Mesenchymal stem cell (in vitro differentiated cells and primary cell): ENCODE measurements around the gene CPLX1.

Experiments used
- DNase-seq: peaks from one replicate; pipeline ENCODE4 v3.0.0-alpha.2; 2013
- H2AFZ ChIP-seq: one replicate; pipeline ENCODE4 v1.6.1; 2013; ENCODE audit warnings: low read depth, mild to moderate bottlenecking, control low read depth, inconsistent platforms, low read length, moderate library complexity
- H2AK5ac ChIP-seq: 2 replicates; pipeline ENCODE4 v1.6.1; 2013; ENCODE audit warnings: low read length, moderate library complexity, mild to moderate bottlenecking, inconsistent platforms; ENCODE audit not compliant: severe bottlenecking
- H2BK120ac ChIP-seq: one replicate; pipeline ENCODE4 v1.6.1; 2013; ENCODE audit warnings: low read depth, mild to moderate bottlenecking, inconsistent platforms, low read length, moderate library complexity
- H2BK12ac ChIP-seq, 2 experiments: one replicate each; pipeline ENCODE4 v1.6.1; 2013; ENCODE audit warnings: inconsistent platforms in 2 of 2, low read length in 2 of 2, mild to moderate bottlenecking in 2 of 2, moderate library complexity in 2 of 2, control low read depth in 1 of 2
- H2BK15ac ChIP-seq: one replicate; pipeline ENCODE4 v1.6.1; 2013; ENCODE audit warnings: mild to moderate bottlenecking, low read depth, inconsistent platforms; ENCODE audit not compliant: poor library complexity, severe bottlenecking
- H2BK5ac ChIP-seq: 2 replicates; pipeline ENCODE4 v1.6.1; 2013; ENCODE audit warnings: low read depth, mild to moderate bottlenecking, low read length, control low read depth, inconsistent platforms; ENCODE audit not compliant: poor library complexity, severe bottlenecking
- H3K14ac ChIP-seq, 2 experiments: one replicate each; pipeline ENCODE4 v1.6.1; 2013; ENCODE audit warnings: inconsistent platforms in 2 of 2, low read length in 2 of 2, control low read depth in 1 of 2, mild to moderate bottlenecking in 1 of 2, moderate library complexity in 1 of 2
- H3K18ac ChIP-seq, 2 experiments: one replicate each; pipeline ENCODE4 v1.6.1; 2013; ENCODE audit warnings: inconsistent platforms in 2 of 2, low read length in 2 of 2, control low read depth in 1 of 2, low read depth in 1 of 2, mild to moderate bottlenecking in 1 of 2
- H3K23ac ChIP-seq, 2 experiments: one replicate each; pipeline ENCODE4 v1.6.1; 2013; ENCODE audit warnings: inconsistent platforms in 2 of 2, low read length in 2 of 2, mild to moderate bottlenecking in 2 of 2, moderate library complexity in 2 of 2, control low read depth in 1 of 2
- H3K27ac ChIP-seq: 2 replicates; pipeline ENCODE4 v1.5.1; 2013; ENCODE audit warnings: mild to moderate bottlenecking, moderate library complexity, low read length, control low read depth, inconsistent platforms; ENCODE audit not compliant: poor library complexity, severe bottlenecking
- H3K27me3 ChIP-seq, 2 experiments: 2 replicates each; pipeline versions ENCODE4 v1.6.1 to v1.7.0; 2013; ENCODE audit warnings: low read length in 2 of 2, mild to moderate bottlenecking in 2 of 2, moderate library complexity in 2 of 2, control low read depth in 1 of 2, inconsistent platforms in 1 of 2; ENCODE audit not compliant: control insufficient read depth in 1 of 2, insufficient read depth in 1 of 2
- H3K36me3 ChIP-seq, 2 experiments: 2 replicates each; pipeline versions ENCODE4 v1.6.1 to v1.7.0; 2013; ENCODE audit warnings: low read length in 2 of 2, control low read depth in 1 of 2, inconsistent platforms in 1 of 2, low read depth in 1 of 2, mild to moderate bottlenecking in 1 of 2; ENCODE audit not compliant: insufficient read depth in 2 of 2, control insufficient read depth in 1 of 2
- H3K4ac ChIP-seq, 2 experiments: one replicate each; pipeline ENCODE4 v1.6.1; 2013; ENCODE audit warnings: inconsistent platforms in 2 of 2, low read length in 2 of 2, mild to moderate bottlenecking in 2 of 2, moderate library complexity in 2 of 2, control low read depth in 1 of 2, low read depth in 1 of 2
- H3K4me1 ChIP-seq: 2 replicates; pipeline ENCODE4 v1.6.1; 2013; ENCODE audit warnings: low read depth, low read length, control low read depth; ENCODE audit not compliant: control insufficient read depth, insufficient read depth
- H3K4me2 ChIP-seq: 2 replicates; pipeline ENCODE4 v1.6.1; 2013; ENCODE audit warnings: low read length, mild to moderate bottlenecking, inconsistent platforms; ENCODE audit not compliant: poor library complexity, severe bottlenecking
- H3K4me3 ChIP-seq, 2 experiments: 2 replicates each; pipeline versions ENCODE4 v1.5.1 to v1.7.0; 2013; ENCODE audit warnings: low read length in 2 of 2, mild to moderate bottlenecking in 2 of 2, control low read depth in 1 of 2, low read depth in 1 of 2; ENCODE audit not compliant: insufficient read depth in 1 of 2
- H3K79me1 ChIP-seq: replicated peaks from 2 replicates; pipeline ENCODE4 v1.6.1; 2013; ENCODE audit warnings: mild to moderate bottlenecking, control low read depth, low read length, inconsistent platforms; ENCODE audit not compliant: poor library complexity, severe bottlenecking
- H3K9ac ChIP-seq: 2 replicates; pipeline ENCODE4 v1.7.0; 2013; ENCODE audit warnings: mild to moderate bottlenecking, low read length, moderate library complexity
- H3K9me3 ChIP-seq: 2 replicates; pipeline ENCODE4 v1.7.0; 2013; ENCODE audit warnings: mild to moderate bottlenecking, low read length; ENCODE audit not compliant: control insufficient read depth
- H4K8ac ChIP-seq: one replicate; pipeline ENCODE4 v1.6.1; 2013; ENCODE audit warnings: inconsistent platforms, mild to moderate bottlenecking, low read length, moderate library complexity
- H4K91ac ChIP-seq: one replicate; pipeline ENCODE4 v1.6.1; 2013; ENCODE audit warnings: mild to moderate bottlenecking, low read length, inconsistent platforms
- WGBS: methylation state at CpG from one replicate; pipeline ENCODE4 v1.1.7; 2013; ENCODE audit warnings: mixed read lengths; 5-methylcytosine and 5-hydroxymethylcytosine counted together

CPLX1 gene

GRCh38 chr4:825063-825970, 612 bp downstream of the CPLX1 start:
- Histone ChIP-seq H2BK120ac (no peak overlapping the region), H2BK12ac (no peak overlapping the region), H3K4me1 (peaks cover 27% of the 10 kb centered on the region), H3K18ac (no peak overlapping the region), H3K36me3 (peaks cover 0 to 3% of the 10 kb centered on the region in 2 experiments), H2BK5ac (no peak overlapping the region), H3K23ac (no peak overlapping the region), H3K9ac (no peak overlapping the region), H3K14ac (no peak overlapping the region), H3K4ac (no peak overlapping the region), H3K27ac (no peak overlapping the region), H4K91ac (no peak overlapping the region), H3K79me1 (no peaks in the 10 kb centered on the region), H3K9me3 (no peaks in the 10 kb centered on the region), H3K4me3 (peak overlapping the region in 1 of 2 experiments; percentile 41), H2BK15ac (no peak overlapping the region), H3K27me3 (peaks cover 82 to 84% of the 10 kb centered on the region in 2 experiments), H4K8ac (no peak overlapping the region), H2AK5ac (no peak overlapping the region), H2AFZ (no peak overlapping the region), H3K4me2 (peak overlapping the region; percentile 76)
- WGBS, result 11% methylated on average over 81 of the region's 94 CpGs
- peak; percentile 13 for DNase-seq

- H3K4me3 ChIP-seq, result no peak overlapping the region
- peaks cover 81 to 84% of the 10 kb centered on the region in 2 experiments for H3K27me3 ChIP-seq
- no peak overlapping the region for H4K8ac ChIP-seq
- H2BK12ac ChIP-seq, result no peak overlapping the region
- H3K27ac ChIP-seq, result no peak overlapping the region
- H3K4ac ChIP-seq, result no peak overlapping the region
- 15% methylated on average over 17 of the region's 23 CpGs for WGBS
- H2BK5ac ChIP-seq, result no peak overlapping the region
- H2BK120ac ChIP-seq, result no peak overlapping the region
- peaks cover 3% of the 10 kb centered on the region for H3K9me3 ChIP-seq
- peaks cover 0 to 3% of the 10 kb centered on the region in 2 experiments for H3K36me3 ChIP-seq
- H3K79me1 ChIP-seq, result no peaks in the 10 kb centered on the region
- H3K4me2 ChIP-seq, result no peak overlapping the region
- H3K4me1 ChIP-seq, result peaks cover 24% of the 10 kb centered on the region
- H2AFZ ChIP-seq, result no peak overlapping the region
- no peak overlapping the region for H4K91ac ChIP-seq
- no peak overlapping the region for H3K23ac ChIP-seq
- DNase-seq, result peak; percentile 52
- no peak overlapping the region for H2AK5ac ChIP-seq
- H3K18ac ChIP-seq, result no peak overlapping the region
- H3K14ac ChIP-seq, result no peak overlapping the region
- H2BK15ac ChIP-seq, result no peak overlapping the region
- no peak overlapping the region for H3K9ac ChIP-seq
These were observed 1.4 kb downstream of the CPLX1 start for GRCh38 chr4:824461-825062.

- H3K14ac ChIP-seq, result no peak overlapping the region
- H3K27ac ChIP-seq, result no peak overlapping the region
- no peak for DNase-seq
- no peaks in the 10 kb centered on the region for H3K79me1 ChIP-seq
- no peak overlapping the region for H4K91ac ChIP-seq
- H3K4me1 ChIP-seq, result peaks cover 24% of the 10 kb centered on the region
- H3K36me3 ChIP-seq, result peaks cover 0 to 3% of the 10 kb centered on the region in 2 experiments
- H3K4ac ChIP-seq, result no peak overlapping the region
- no peak overlapping the region for H2AFZ ChIP-seq
- no peak overlapping the region for H2BK5ac ChIP-seq
- no peak overlapping the region for H3K4me2 ChIP-seq
- H2AK5ac ChIP-seq, result no peak overlapping the region
- no peak overlapping the region for H2BK120ac ChIP-seq
- no peak overlapping the region for H3K18ac ChIP-seq
- no peak overlapping the region for H2BK12ac ChIP-seq
- H4K8ac ChIP-seq, result no peak overlapping the region
- H3K23ac ChIP-seq, result peak overlapping the region in 1 of 2 experiments; percentile 18
- peaks cover 81 to 84% of the 10 kb centered on the region in 2 experiments for H3K27me3 ChIP-seq
- no peak overlapping the region for H3K4me3 ChIP-seq
- 52% methylated on average over 23 of the region's 24 CpGs for WGBS
- no peak overlapping the region for H3K9ac ChIP-seq
- H2BK15ac ChIP-seq, result no peak overlapping the region
- H3K9me3 ChIP-seq, result peaks cover 6% of the 10 kb centered on the region
These were observed 2.0 kb downstream of the CPLX1 start for GRCh38 chr4:823761-824460.
